ENCODE measurements around the gene ICAM4.
"Not testable (repeated sequence)": the region's sequence is repeated elsewhere in the genome, so short reads cannot be mapped to it uniquely, and the experiment has no call there.

The ICAM4 gene

DNA sequence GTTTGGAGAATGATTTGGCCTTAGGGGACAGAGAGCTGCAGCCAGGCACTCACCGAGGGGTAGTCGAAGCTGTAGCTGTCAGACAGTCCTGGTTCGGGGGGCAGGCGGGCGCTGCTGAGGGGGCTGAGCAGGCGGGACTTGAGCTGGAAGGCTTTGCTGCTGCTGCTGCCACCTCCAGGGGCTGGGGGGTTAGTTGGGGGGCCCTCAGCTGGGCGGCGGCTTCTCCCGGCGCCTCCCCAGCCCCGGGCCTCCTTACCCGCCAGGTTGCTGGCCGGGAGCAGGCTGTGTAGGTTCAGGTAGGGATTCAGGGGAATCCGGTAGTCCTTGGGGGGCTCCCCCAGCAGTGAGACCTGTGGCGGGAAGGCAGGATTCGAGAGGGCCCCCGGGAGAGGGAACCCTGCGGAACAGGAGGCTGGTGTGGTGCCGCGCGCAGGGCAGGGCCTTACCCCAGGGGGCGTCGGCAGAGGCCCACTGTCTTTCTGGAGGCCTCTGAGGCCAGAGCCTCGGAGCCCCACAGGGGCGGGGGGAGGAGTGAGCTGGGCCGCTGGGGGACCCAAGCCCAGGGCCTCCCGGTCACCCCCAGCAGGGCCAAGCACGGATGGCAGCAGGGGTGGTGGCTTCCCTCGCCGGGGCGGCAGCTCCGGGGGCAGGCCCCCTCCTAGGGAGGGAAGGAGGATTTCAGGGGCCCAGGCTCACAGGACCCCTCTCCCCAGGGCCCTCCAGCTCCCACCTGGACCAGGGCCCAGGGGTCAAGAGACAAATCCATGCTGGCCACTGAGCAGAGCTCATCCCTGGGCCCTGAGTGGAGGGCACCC is 34.1 kb downstream of the ICAM4 start:
- DNase-seq: no peak

- DNase-seq: no peak
Measured at GRCh38 chr19:10321417-10321797, 34.7 kb downstream of the ICAM4 start.

DNA sequence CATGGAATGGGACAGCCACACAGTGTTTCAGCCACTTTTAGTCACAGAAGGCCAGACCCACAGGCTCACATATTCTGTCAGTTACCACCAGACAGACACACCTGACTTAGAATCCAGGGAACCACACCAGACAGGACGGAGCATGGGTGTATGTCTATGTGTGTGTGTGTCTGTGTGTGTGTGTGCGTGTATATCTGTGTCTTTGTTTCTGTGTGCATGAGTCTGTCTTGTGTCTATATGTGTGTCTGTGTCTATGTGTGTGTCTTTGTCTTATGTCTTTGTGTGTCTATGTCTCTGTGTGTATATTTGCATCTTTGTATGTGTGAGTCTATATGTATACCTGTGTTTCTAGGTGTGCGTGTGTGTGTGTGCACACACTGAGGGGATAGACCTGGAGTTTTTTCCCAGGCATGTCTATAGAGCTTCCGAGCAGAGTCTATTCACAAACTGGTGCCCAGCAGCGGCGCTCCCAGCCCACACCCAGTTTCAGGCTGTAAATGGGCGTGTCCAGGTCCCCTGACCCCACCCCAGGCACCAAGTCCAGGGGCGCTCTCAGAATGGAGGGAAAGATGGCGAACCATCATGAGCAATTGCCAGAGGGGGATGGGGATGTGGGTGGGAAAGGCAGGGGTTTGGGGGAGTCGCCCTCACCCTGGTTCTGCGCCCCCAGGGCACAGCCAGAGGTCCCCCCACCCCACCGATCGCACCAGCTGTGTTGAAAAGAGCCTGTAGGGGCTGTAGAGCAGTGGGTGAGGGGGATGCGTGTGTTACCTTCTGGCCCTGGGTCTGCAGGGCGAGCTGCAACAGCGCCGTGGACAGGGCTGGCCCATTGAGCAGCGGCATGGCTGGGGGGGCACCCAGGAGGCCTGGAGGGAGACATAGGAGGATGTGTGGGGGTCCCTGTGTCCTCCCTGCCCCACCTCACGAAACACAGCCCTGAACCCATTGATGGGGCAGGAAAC is 35.4 kb downstream of the ICAM4 start:
- no peak for DNase-seq

DNA sequence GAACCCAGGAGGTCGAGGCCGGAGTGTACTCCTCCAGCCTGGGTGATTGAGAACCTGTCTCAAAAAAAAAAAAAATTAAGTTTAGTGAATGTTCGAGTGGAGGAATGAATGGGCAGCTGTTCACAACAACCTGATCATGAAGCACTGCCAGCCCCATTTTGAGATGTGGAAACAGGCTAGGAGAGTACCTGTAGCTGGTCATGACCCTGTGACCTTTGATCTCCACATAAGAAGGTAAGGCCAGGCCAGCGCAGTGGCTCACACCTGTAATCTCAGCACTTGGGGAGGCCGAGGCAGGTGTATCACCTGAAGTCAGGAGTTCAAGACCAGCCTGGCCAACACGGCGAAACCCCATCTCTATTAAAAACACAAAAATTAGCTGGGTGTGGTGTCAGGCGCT is 39.0 kb downstream of the ICAM4 start:
- DNase-seq: no peak

DNA sequence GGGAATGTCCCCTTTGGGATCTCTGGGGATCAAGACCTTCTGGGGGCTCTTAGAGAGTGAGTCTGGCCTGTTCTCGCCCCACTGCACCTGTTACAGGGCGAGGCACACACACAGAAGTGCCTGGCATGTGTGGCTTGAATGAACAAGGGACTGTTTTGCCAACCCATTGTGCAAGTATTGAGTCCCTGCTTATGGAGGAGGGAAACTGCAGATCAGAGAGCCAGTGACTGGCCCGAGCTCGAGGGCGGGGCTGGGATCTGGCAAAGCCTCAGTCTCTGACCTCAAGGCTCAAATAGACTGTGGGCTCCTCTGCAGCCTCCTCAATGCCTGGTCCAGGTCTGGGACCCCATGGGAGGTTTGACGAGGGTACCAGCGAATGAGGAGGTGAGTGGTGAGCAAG is 41.0 kb downstream of the ICAM4 start:
- DNase-seq: no peak

DNA sequence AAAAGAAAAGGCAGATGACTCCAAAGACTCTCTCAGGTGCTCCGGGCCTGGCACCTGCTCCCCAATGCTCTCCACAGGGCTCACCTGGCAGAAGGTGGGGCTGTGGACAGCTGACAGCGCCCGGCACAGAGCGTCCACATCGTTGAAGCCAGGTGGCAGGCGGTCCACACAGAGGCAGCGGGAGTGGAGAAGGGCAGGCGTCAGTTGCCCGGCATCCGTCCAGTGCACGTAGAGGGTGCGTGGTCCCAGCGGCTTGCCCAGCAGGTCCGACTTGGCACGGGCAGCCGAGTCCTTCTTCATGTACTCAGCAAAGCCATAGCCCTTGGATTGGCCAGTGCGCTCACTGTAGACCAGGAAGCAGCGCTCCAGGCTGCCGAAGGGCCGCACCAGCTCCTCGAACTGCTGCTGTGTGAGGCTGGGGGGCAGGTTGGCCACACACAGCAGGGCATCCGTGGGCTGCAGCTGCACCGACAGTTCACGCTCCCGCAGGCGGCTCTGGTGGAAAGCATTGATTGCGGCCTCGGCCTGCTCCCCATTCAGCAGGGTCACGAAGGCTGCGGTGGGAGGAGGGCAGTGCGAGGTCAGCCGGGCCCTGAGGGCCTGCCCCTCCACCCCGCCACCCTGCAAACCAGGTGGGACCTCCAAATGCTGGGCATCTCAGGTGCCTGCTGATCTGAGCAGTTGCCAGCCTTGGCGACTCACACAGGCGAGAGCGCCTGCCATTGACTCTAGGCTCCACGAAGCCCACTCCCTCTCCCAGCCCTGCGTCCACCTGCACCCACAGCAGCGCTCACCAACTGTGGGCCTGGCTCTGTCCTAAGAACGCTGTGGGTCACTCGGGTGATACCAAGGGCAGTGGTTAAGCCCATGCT is 42.0 kb downstream of the ICAM4 start:
- no peak for DNase-seq

GRCh38 chr19:10329555-10329954 is 42.8 kb downstream of the ICAM4 start:
- DNase-seq: no peak

DNA sequence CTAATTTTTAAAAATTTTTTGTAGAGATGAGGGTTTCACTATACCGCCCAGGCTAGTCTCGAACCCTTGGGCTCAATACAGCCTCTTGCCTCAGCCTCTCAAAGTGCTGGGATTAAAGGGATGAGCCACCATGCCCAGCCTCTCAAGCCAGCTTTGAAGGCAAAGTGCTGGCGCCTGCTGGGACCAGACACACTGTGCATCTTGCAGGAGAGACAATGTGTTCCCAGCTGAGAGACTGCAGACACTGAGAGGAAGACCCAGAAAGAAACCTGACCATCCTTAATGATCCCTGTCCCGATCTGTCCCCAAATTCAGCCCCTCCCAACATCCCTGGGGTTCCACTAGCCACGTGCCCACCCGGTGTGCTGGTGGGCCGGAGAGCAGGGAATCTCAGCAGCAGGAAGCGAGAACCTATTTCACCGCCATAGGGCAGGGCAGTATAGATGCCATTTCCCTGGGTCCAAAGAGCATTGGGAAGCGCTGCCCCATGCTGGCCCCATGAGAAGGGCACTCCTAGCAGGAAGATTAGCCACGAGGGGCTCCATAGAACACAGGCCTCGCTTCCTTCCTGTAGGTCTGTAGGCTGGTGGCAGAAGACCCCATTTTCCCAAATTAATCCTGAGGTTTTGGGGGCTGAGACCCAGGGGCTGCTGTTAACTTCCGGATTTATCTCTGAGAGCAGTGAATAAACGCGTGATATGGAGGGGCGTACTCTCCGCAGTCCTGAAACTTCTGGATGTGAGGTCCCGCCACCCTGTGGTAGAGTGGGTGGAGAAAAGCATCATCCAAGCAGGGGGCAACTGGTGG is 45.6 kb downstream of the ICAM4 start:
- DNase-seq: no peak

- DNase-seq: peak; percentile 97
Measured at GRCh38 chr19:10332965-10333757, 46.4 kb downstream of the ICAM4 start, which contains the start of gene RAVER1. Gene RAVER1 (minus strand): TSS chr19:10333529. CDS start chr19:10333507, 22 bp downstream.

DNA sequence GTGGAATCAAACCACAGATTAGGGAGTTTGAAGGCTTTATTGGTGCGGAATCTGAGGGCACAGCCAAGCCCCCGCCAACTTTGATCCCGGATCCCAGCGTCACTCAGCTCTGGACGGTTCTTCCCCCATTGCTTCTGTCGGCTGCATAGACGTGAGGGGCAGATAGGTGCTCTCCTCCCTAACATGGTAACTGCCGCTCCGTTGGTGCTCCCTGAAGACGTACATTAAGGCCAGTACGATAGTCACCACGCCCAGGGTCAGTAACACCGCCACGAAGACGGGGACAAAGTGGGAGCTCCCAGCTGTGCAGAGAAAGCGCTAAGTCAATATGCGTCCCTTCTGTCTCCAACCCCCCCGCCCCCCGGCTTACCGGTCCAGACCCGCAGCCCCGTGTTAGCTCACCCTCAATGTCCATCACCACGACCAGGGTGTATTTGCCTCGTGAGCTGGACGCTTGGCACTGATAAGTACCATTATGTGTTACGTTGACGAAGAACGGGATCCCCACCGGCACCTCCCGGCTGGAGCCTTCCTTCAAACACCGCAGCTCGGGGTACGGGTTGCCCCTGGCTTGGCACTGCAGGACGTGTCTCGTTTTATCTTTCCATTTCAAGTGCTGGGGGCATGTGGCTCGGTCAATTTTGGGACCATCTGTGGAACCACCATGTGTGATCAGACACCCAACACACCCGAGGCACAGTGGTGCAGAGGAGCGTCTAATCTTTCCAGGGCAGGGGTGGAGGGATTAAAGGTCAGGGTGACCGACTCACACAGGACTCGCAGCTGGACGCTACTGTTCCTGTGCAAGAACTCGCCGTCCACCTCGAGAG is 47.2 kb downstream of the ICAM4 start:
- DNase-seq: no peak

- DNase-seq: peak; percentile 42
Measured at GRCh38 chr19:10334588-10335351, 48.0 kb downstream of the ICAM4 start.

- no peak for DNase-seq
Measured at GRCh38 chr19:10335352-10335985, 48.7 kb downstream of the ICAM4 start.

GRCh38 chr19:10336725-10337124 is 50.0 kb downstream of the ICAM4 start:
- DNase-seq: not testable (repeated sequence)

All from activated CD4-positive, alpha-beta T cell treated with anti-CD3 and anti-CD28 coated beads, Interleukin-2, amount 50 U/mL, for 1 hour (primary cell).